ENCODE measurements around the gene PAM16. TPM values are rescaled to one million over a fixed set of nuclear protein-coding genes. Genes with fewer than 3 reads are reported as not detected.

PAM16 gene
- total and polyA plus RNA-seq, 4 donors: 23.6 to 65.2 (median 33.6) TPM

DNA sequence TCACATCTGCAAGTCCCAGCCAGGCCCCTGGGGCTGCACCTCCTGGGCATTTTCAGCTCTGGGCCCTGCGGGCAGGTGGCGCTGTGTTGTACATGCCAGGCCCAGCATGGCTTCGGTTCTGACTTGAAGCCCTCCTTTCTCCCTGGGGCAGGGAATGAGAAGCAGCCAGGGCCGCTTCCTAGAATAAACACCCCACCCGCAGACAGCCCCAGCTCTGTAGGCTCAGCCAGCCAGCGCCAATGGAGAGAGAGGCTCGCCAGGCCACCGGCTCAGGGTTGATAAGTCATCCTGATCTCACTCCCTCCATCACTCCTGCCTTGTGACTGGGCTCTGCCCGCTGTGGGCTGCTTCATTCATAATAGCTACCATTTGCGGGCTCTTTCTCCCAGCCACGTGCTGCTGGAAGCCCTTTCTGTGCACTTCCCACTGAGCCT is 41.3 kb downstream of the PAM16 start:
- no peak overlapping the region for H3K4me3 ChIP-seq (ENCODE audit: low read length in 2 of 2)
- H3K27ac ChIP-seq (ENCODE audit: low read depth in 1 of 2, low read length in 2 of 2): peak overlapping the region in 1 of 2 donors; percentile 2
- intact Hi-C loops (cut with DNase I): loop anchor here in 1 of 2 donors (10.0 kb wide), 1 partner anchor 355 kb away; no protein-coding TSS in a partner anchor
- H3K9me3 ChIP-seq (ENCODE audit: control insufficient read depth, low read length): no peaks in the 10 kb centered on the region
- H3K4me1 ChIP-seq (ENCODE audit: control insufficient read depth in 1 of 2, insufficient read depth in 2 of 2, low read length in 2 of 2): no peaks in the 10 kb centered on the region
- no peaks in the 10 kb centered on the region for H3K27me3 ChIP-seq (ENCODE audit: control insufficient read depth in 1 of 2, insufficient read depth in 2 of 2, low read length in 1 of 2)
- peak; percentile 81 to 87 for DNase-seq
- 17 to 22% methylated on average over 11 of the region's 11 CpGs for WGBS, 2 donors
- no peak for ATAC-seq (ENCODE audit: low FRiP score)
- H3K36me3 ChIP-seq (ENCODE audit: control insufficient read depth in 1 of 2, insufficient read depth in 2 of 2, low read length in 1 of 2): no peaks in the 10 kb centered on the region

DNA sequence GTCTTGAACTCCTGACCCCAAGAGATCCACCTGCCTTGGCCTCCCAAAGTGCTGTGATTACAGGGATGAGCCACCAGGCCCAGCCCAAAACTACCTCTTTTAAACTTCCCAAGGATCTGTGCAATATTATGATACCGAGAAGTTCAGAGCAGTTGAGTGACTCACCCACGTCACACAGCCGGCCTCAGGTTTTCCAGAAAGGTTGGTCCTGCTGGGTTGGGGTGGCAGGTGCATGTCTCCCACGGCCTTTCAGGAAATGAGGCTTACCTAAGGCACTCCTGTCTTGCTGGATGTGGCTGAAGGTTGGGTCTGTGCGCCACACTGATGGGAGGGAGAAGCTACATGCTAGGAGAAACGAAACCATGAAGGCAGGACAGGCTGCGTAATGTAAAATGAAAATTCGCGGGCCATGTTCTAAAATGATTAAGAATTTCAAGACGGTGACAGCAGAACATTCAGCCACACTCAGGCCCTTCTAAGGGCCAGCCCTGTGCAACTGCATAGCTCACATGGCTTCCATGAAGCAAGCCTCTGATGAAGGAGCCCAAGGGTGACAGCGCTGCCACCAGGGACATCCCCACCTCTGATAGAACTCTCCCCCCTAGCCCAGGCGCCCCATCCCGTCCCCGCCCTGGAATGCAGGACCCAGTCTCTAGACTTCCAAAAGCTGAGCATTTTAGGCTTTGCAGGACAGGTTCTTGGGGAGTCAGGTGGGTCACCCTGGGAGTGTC is 41.9 kb downstream of the PAM16 start:
- Histone ChIP-seq H3K9me3 (ENCODE audit: control insufficient read depth, low read length) (no peaks in the 10 kb centered on the region), H3K27ac (ENCODE audit: low read depth in 1 of 2, low read length in 2 of 2) (no peak overlapping the region)
- intact Hi-C loops (cut with DNase I): no loop called here

DNA sequence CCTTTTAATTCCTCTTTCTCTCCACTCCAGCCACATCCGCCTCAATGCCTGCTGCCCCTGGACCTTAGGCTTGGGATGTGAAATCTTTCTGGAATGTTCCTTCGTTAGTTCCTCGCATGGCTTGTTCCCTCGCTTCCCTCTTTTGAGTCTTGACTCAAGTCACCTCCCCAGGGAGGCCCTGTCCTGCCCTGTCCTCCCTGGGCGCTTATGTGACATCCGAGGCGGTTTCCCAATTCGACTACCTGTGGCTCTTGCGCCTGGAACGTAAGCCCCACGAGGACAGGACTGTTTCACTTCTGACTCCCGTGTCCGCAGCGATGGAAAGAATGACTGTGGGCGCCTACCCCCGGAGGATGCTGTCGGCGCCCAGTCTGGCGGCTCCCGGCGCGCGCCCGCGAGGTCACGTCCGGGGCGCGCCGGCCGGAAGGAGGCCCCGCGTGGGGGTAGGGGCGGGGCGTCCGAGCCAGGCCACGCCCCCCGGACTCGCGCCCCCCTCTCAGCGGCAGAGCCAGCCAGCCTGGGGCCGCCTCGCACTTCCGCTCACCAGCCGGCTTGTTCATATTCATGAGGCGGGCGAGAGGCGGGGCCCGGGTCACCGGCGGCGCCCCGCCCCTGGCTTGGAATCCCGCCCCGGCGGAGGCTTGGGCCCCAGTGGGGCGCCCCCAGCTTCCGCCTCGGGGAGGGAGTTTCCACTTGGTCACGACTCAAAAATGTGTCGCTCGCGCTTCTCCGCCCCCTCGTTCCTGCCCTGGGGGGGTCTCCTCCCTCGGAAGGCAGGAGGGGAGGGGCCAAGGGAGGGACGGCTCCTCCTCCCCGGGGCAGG is 43.7 kb downstream of the PAM16 start:
- Histone ChIP-seq H3K4me1 (ENCODE audit: control insufficient read depth in 1 of 2, insufficient read depth in 2 of 2, low read length in 2 of 2) (no peaks in the 10 kb centered on the region), H3K27ac (ENCODE audit: low read depth in 1 of 2, low read length in 2 of 2) (peak overlapping the region; percentile 37 to 72), H3K4me3 (ENCODE audit: low read length in 2 of 2) (peak overlapping the region; percentile 6), H3K36me3 (ENCODE audit: control insufficient read depth in 1 of 2, insufficient read depth in 2 of 2, low read length in 1 of 2) (no peaks in the 10 kb centered on the region), H3K9me3 (ENCODE audit: control insufficient read depth, low read length) (no peaks in the 10 kb centered on the region), H3K27me3 (ENCODE audit: control insufficient read depth in 1 of 2, insufficient read depth in 2 of 2, low read length in 1 of 2) (no peaks in the 10 kb centered on the region)
- DNase-seq (peak; percentile 96 to 97), ATAC-seq (ENCODE audit: low FRiP score) (peak; percentile 94)
- intact Hi-C loops (cut with DNase I): no loop called here
- WGBS, 2 donors: 8 to 10% methylated on average over 50 to 68 of the region's 68 CpGs

More for the DNA sequence above, 41.9 kb downstream of the PAM16 start:
- Histone ChIP-seq H3K4me1 (ENCODE audit: control insufficient read depth in 1 of 2, insufficient read depth in 2 of 2, low read length in 2 of 2) (no peaks in the 10 kb centered on the region), H3K36me3 (ENCODE audit: control insufficient read depth in 1 of 2, insufficient read depth in 2 of 2, low read length in 1 of 2) (no peaks in the 10 kb centered on the region), H3K27me3 (ENCODE audit: control insufficient read depth in 1 of 2, insufficient read depth in 2 of 2, low read length in 1 of 2) (no peaks in the 10 kb centered on the region), H3K4me3 (ENCODE audit: low read length in 2 of 2) (no peak overlapping the region)
- 88 to 92% methylated on average over 14 of the region's 14 CpGs for whole genome bisulfite sequencing, 2 donors
- DNase-seq (no peak), ATAC-seq (ENCODE audit: low FRiP score) (no peak)

DNA sequence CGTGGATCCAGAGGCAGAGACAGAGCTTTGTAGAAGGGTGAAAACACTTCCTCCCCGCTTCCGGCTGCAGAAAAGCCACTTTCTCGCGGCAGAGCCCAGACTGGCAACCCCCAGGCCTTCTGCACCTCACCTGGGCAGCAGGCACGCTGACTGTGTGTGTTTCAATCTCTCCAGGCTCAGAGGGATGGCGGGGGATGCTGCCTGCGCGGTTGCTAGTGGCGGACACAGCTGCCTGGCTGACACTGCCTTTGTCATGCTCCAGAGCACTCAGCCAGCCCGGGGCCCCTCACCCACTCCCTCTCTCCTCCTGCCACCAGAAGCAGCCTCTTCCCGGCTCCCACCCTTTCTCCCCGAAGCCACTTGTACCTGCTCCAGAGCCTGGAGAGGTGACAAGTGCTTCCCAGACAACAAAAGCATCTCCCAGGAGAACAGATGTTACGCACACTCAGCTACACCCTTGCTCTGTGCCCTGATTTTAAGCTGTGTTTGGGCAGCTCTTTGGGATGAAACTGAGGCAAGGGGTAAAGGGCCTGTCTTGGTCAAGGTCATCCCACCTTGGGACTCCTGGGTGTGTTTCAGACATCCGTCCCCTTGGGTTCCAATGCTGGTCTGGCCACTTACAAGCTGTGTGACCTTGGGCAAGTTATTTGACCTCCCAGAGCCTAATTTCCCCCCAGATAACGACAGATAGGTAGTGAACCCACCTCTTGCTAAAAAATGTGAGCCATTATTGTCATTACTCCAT is 44.5 kb downstream of the PAM16 start:
- H3K27ac ChIP-seq (ENCODE audit: low read depth in 1 of 2, low read length in 2 of 2): peak overlapping the region; percentile 37 to 72
- intact Hi-C loops (cut with DNase I): no loop called here
- 89% methylated on average over 16 of the region's 16 CpGs for WGBS, 2 donors
- H3K4me3 ChIP-seq (ENCODE audit: low read length in 2 of 2): no peak overlapping the region
- DNase-seq (no peak), ATAC-seq (ENCODE audit: low FRiP score) (no peak)
- no peaks in the 10 kb centered on the region for H3K36me3 ChIP-seq (ENCODE audit: control insufficient read depth in 1 of 2, insufficient read depth in 2 of 2, low read length in 1 of 2)
- H3K4me1 ChIP-seq (ENCODE audit: control insufficient read depth in 1 of 2, insufficient read depth in 2 of 2, low read length in 2 of 2): no peaks in the 10 kb centered on the region
- no peaks in the 10 kb centered on the region for H3K9me3 ChIP-seq (ENCODE audit: control insufficient read depth, low read length)
- H3K27me3 ChIP-seq (ENCODE audit: control insufficient read depth in 1 of 2, insufficient read depth in 2 of 2, low read length in 1 of 2): no peaks in the 10 kb centered on the region

DNA sequence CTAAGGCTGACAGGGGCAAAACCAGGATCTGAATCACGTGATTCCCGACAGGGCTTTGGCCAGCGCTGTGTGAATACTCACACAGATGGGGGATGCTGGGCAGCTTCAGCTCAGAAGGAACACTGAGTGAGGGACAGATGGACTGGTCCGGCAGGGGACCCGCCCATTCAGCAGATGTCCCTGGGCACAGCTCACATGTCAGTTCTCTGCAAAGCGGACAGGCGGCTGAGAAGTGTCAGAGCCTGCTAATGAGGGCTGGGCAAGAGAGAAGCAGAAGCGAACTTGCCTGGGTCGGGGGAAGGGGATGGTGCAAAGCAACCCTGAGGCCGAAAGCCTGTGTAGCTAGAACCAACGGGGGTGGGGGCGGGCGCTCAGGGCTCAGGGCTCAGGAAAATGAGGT is 47.1 kb downstream of the PAM16 start:
- Histone ChIP-seq H3K4me3 (ENCODE audit: low read length in 2 of 2) (no peak overlapping the region), H3K4me1 (ENCODE audit: control insufficient read depth in 1 of 2, insufficient read depth in 2 of 2, low read length in 2 of 2) (peaks cover 0 to 2% of the 10 kb centered on the region in 2 donors), H3K27ac (ENCODE audit: low read depth in 1 of 2, low read length in 2 of 2) (no peak overlapping the region), H3K9me3 (ENCODE audit: control insufficient read depth, low read length) (no peaks in the 10 kb centered on the region), H3K27me3 (ENCODE audit: control insufficient read depth in 1 of 2, insufficient read depth in 2 of 2, low read length in 1 of 2) (no peaks in the 10 kb centered on the region), H3K36me3 (ENCODE audit: control insufficient read depth in 1 of 2, insufficient read depth in 2 of 2, low read length in 1 of 2) (no peaks in the 10 kb centered on the region)
- ATAC-seq (ENCODE audit: low FRiP score): no peak
- 72 to 79% methylated on average over 13 of the region's 13 CpGs for WGBS, 2 donors
- DNase-seq: no peak
- intact Hi-C loops (cut with DNase I): no loop called here

DNA sequence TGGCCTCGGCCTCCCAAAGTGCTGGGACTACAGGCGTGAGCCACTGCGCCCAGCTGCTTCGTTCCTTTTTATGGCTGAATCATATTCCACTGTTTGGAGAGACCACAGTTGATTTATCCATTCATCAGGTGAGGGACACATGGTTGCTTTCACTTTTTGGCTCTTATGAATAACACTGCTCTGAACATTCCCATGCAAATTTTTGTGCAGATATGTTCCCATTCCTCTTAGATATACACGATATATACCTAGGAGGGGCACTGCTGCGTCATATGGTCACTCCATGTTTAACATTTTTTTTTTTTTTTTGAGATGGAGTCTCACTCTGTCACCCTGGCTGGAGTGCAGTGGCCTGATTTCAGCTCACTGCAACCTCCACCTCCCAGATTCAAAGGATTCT is 49.2 kb downstream of the PAM16 start:
- WGBS, 2 donors: 96 to 98% methylated on average over 6 of the region's 6 CpGs
- peaks cover 0 to 2% of the 10 kb centered on the region in 2 donors for H3K4me1 ChIP-seq (ENCODE audit: control insufficient read depth in 1 of 2, insufficient read depth in 2 of 2, low read length in 2 of 2)
- H3K4me3 ChIP-seq (ENCODE audit: low read length in 2 of 2): no peak overlapping the region
- H3K36me3 ChIP-seq (ENCODE audit: control insufficient read depth in 1 of 2, insufficient read depth in 2 of 2, low read length in 1 of 2): no peaks in the 10 kb centered on the region
- ATAC-seq (ENCODE audit: low FRiP score) (no peak), DNase-seq (no peak)
- H3K27ac ChIP-seq (ENCODE audit: low read depth in 1 of 2, low read length in 2 of 2): no peak overlapping the region
- intact Hi-C loops (cut with DNase I): no loop called here
- no peaks in the 10 kb centered on the region for H3K9me3 ChIP-seq (ENCODE audit: control insufficient read depth, low read length)
- H3K27me3 ChIP-seq (ENCODE audit: control insufficient read depth in 1 of 2, insufficient read depth in 2 of 2, low read length in 1 of 2): no peaks in the 10 kb centered on the region

DNA sequence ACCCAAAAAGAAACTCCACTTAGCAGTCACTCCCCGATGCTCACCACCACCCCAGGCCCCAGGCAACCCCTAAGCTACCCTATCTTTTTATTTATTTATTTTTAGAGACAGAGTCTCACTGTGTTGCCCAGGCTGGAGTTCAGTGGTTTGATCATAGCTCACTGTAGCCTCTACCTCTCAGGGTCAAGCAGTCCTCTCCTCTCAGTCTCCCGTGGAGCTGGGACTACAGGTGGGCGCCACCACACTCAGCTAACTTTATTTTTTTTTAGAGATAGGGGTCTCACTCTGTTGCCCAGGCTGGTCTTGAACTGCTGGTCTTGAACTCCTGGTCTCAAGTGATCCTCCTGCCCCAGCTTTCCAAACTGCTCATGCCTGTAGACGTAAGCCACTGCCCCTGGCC is 49.9 kb downstream of the PAM16 start:
- no peak overlapping the region for H3K27ac ChIP-seq (ENCODE audit: low read depth in 1 of 2, low read length in 2 of 2)
- H3K4me3 ChIP-seq (ENCODE audit: low read length in 2 of 2): no peak overlapping the region
- no peak for ATAC-seq (ENCODE audit: low FRiP score)
- no peaks in the 10 kb centered on the region for H3K36me3 ChIP-seq (ENCODE audit: control insufficient read depth in 1 of 2, insufficient read depth in 2 of 2, low read length in 1 of 2)
- WGBS, 2 donors: 98 to 100% methylated on average over 4 of the region's 4 CpGs
- no peaks in the 10 kb centered on the region for H3K9me3 ChIP-seq (ENCODE audit: control insufficient read depth, low read length)
- no peaks in the 10 kb centered on the region for H3K27me3 ChIP-seq (ENCODE audit: control insufficient read depth in 1 of 2, insufficient read depth in 2 of 2, low read length in 1 of 2)
- DNase-seq: no peak
- intact Hi-C loops (cut with DNase I): no loop called here
- H3K4me1 ChIP-seq (ENCODE audit: control insufficient read depth in 1 of 2, insufficient read depth in 2 of 2, low read length in 2 of 2): peaks cover 0 to 2% of the 10 kb centered on the region in 2 donors

DNA sequence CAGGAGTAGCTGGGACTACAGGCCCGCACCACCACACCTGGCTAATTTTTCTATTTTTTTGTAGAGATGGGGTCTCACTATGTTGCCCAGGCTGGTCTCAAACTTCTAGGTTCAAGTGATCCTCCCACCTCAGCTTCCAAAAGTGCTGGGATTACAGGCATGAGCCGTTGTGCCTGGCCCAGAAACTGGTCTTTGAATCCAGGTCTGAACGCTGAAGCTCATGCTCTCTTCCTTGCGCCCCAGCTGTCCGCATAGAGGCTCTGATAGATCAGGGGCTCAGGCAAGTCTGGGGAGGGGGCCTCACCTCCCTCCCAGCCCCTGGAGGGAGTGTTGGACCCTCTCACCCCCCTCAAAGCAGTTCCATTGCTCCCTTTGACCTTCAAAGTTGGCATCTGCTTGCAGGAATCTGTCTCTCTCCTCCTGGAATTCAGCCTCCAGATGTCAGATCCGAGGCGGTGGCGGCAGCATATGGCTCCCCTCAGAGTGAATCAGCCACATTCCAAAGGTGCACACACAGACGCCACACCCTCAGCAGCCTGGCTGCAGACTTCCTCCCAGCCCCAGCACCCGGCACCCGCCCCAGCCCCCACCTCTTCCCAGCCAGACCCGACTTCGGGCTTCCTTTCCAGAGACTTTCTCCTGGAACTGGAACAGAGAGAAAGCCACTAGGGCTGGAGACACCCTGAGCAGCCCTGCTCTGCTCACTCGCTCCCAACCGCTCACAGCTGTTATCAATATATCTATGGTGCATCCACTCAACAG is 52.2 kb downstream of the PAM16 start:
- Histone ChIP-seq H3K27me3 (ENCODE audit: control insufficient read depth in 1 of 2, insufficient read depth in 2 of 2, low read length in 1 of 2) (no peaks in the 10 kb centered on the region), H3K9me3 (ENCODE audit: control insufficient read depth, low read length) (no peaks in the 10 kb centered on the region), H3K4me1 (ENCODE audit: control insufficient read depth in 1 of 2, insufficient read depth in 2 of 2, low read length in 2 of 2) (peaks cover 0 to 2% of the 10 kb centered on the region in 2 donors), H3K36me3 (ENCODE audit: control insufficient read depth in 1 of 2, insufficient read depth in 2 of 2, low read length in 1 of 2) (no peaks in the 10 kb centered on the region), H3K27ac (ENCODE audit: low read depth in 1 of 2, low read length in 2 of 2) (peak overlapping the region; percentile 58 to 98), H3K4me3 (ENCODE audit: low read length in 2 of 2) (no peak overlapping the region)
- peak; percentile 91 to 94 for DNase-seq
- intact Hi-C loops (cut with DNase I): no loop called here
- WGBS, 2 donors: 19 to 31% methylated on average over 15 of the region's 15 CpGs
- ATAC-seq (ENCODE audit: low FRiP score): peak; percentile 78

Measured in aorta (tissue), 5 donors.